GM12873 (cell line): ENCODE data around the gene PRAC1.

Experiments used
- CTCF ChIP-seq: IDR thresholded peaks from 2 replicates; pipeline ENCODE4 v1.5.1; 2012; ENCODE audit warnings: low read depth, mild to moderate bottlenecking, moderate library complexity, low read length, control low read depth; ENCODE audit not compliant: insufficient read depth; ENCODE audit errors: missing control alignments

PRAC1 gene

GRCh38 chr17:48728232-48729231 is 6.2 kb upstream of the PRAC1 start, which contains the start of gene HOXB13:
TSS of gene HOXB13 (minus strand) at chr17:48728750. CDS start at chr17:48728593, 157 bp downstream.
- no peak for TF ChIP-seq CTCF

- TF ChIP-seq CTCF: no peak
These were observed 5.3 kb upstream of the PRAC1 start for GRCh38 chr17:48727415-48728175.

- no peak for TF ChIP-seq CTCF
These were observed 4.6 kb upstream of the PRAC1 start for GRCh38 chr17:48726916-48727286.

- TF ChIP-seq CTCF: no peak
These were observed 4.0 kb upstream of the PRAC1 start for GRCh38 chr17:48726114-48726915.

- no peak for TF ChIP-seq CTCF
These were observed 3.2 kb upstream of the PRAC1 start for GRCh38 chr17:48725288-48726064.

GRCh38 chr17:48725004-48725287 is 2.6 kb upstream of the PRAC1 start:
- TF ChIP-seq CTCF: no peak
